Small intestine (tissue), 7 donors: ENCODE results near the gene LHFPL4. TPM values are rescaled to one million over a fixed set of nuclear protein-coding genes. Genes with fewer than 3 reads are reported as not detected.

Experiments used
- DNase-seq, 2 donors: peaks; one replicate each; pipeline versions ENCODE4 v3.0.0 to v3.0.0-alpha.2; 2013
- FAIRE-seq: peaks from 2 replicates; lab custom pipeline; 2012; peaks lifted over from hg19 to GRCh38; lab: Jason Lieb, UNC
- H3K27ac ChIP-seq, 3 donors: one replicate each; pipeline ENCODE4 v1.5.1; 2013; ENCODE audit warnings: low read length in 2 of 3, mild to moderate bottlenecking in 2 of 3, control low read depth in 1 of 3, inconsistent platforms in 1 of 3, low read depth in 1 of 3, moderate library complexity in 1 of 3
- H3K27me3 ChIP-seq, 3 donors: one replicate each; pipeline ENCODE4 v1.6.1; 2013; ENCODE audit warnings: low read length in 3 of 3, inconsistent platforms in 1 of 3; ENCODE audit not compliant: control insufficient read depth in 3 of 3, insufficient read depth in 3 of 3
- H3K36me3 ChIP-seq, 3 donors: one replicate each; pipeline ENCODE4 v1.6.1; 2013; ENCODE audit warnings: low read length in 3 of 3, inconsistent platforms in 1 of 3, low read depth in 1 of 3, mild to moderate bottlenecking in 1 of 3, moderate library complexity in 1 of 3; ENCODE audit not compliant: control insufficient read depth in 3 of 3, insufficient read depth in 2 of 3
- H3K4me1 ChIP-seq, 3 donors: one replicate each; pipeline ENCODE4 v1.6.1; 2013; ENCODE audit warnings: low read length in 2 of 3, inconsistent platforms in 1 of 3, low read depth in 1 of 3, mild to moderate bottlenecking in 1 of 3, moderate library complexity in 1 of 3; ENCODE audit not compliant: control insufficient read depth in 3 of 3, insufficient read depth in 2 of 3
- H3K4me3 ChIP-seq, 3 donors: one replicate each; pipeline ENCODE4 v1.5.1; 2013; ENCODE audit warnings: low read length in 3 of 3, control low read depth in 1 of 3, inconsistent platforms in 1 of 3, low read depth in 1 of 3, mild to moderate bottlenecking in 1 of 3, moderate library complexity in 1 of 3
- H3K9me3 ChIP-seq, 2 donors: one replicate each; pipeline ENCODE4 v1.6.1; 2013; ENCODE audit warnings: low read depth in 1 of 2, low read length in 1 of 2; ENCODE audit not compliant: control insufficient read depth in 2 of 2, insufficient read depth in 1 of 2
- WGBS, 3 donors: extraction: QIAGEN DNeasy Blood & Tissue Kit; methylation state at CpG; one replicate each; pipeline ENCODE4 v1.1.7; 2013; 5-methylcytosine and 5-hydroxymethylcytosine counted together
- polyA plus RNA-seq, 4 donors: library from polyadenylated mRNA; stranded (reverse) in 3 of 4; unstranded in 1 of 4; fragments of 200-250 nt in 3 of 4; fragments of 120-200 nt in 1 of 4; gene quantifications; one replicate each; pipeline versions ENCODE4 v1.2.1 to v1.2.3, GENCODE V29; 2013
- donor health status: healthy with polysubstance abuse.
- donor health status: control.
- donor health status: control.
- donor health status: Bipolar disorder and iron deficiency.
- donor health status: healthy.

LHFPL4 gene
- polyA plus RNA-seq, 4 donors = 0.22 to 1.2 (median 0.25) TPM; not detected in 1

DNA sequence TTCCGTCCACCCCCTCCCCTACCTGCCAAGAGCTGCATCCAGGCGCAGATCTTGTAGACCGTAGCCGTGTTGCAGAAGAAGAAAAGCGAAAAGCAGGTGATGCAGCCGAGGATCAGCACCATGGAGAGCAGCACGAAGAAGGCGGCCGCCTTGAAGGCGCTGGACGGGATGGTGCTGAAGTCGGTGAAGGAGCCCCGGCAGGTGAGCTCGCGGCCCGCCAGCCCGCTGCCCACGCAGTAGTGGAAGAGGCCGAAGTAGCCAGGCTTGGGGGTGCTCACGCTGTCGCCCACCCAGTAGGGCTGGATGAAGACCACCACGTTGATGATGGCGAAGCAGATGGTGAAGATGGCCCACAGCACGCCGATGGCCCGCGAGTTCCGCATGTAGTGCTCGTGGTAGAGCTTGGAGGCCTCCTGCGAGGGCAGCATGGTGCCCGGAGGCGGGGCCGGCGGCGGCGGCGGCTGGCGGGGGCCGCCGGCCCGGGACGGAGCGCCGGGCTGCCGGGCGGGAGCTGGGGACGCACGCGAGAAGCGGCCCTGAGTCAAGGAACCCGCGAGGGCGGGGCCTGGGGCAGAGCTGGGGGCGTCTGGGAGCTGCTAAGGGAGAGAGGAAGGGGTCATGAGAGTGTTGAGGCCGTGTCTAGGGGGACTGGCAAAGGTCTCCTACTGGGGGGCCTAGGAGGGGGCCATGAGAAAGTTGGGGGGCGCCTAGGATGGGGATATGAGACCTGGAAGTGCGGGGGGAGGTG is 1.2 kb downstream of the LHFPL4 start:
- Histone ChIP-seq H3K27me3 (peaks cover 5 to 30% (median 21%) of the 10 kb centered on the region in 3 donors), H3K27ac (no peak overlapping the region), H3K36me3 (no peaks in the 10 kb centered on the region), H3K9me3 (no peaks in the 10 kb centered on the region), H3K4me3 (no peak overlapping the region), H3K4me1 (no peaks in the 10 kb centered on the region)
- DNase-seq (peak; percentile 26 to 83), FAIRE-seq (no peak)
- 7 to 24% (median 17%) methylated on average over 48 to 57 of the region's 57 CpGs for WGBS, 3 donors

- WGBS, 3 donors = 83 to 86% (median 85%) methylated on average over 1 of the region's 1 CpG
- DNase-seq = no peak
- FAIRE-seq = no peak
- Histone ChIP-seq H3K9me3 (no peaks in the 10 kb centered on the region), H3K4me3 (no peak overlapping the region), H3K4me1 (no peaks in the 10 kb centered on the region), H3K36me3 (no peaks in the 10 kb centered on the region), H3K27me3 (peaks cover 5 to 30% (median 19%) of the 10 kb centered on the region in 3 donors), H3K27ac (no peak overlapping the region)
Measured at GRCh38 chr3:9550999-9551398, 2.6 kb downstream of the LHFPL4 start.

GRCh38 chr3:9549600-9549999 is 4.0 kb downstream of the LHFPL4 start:
- no peak overlapping the region for H3K4me3 ChIP-seq
- H3K27me3 ChIP-seq = peaks cover 5 to 24% (median 19%) of the 10 kb centered on the region in 3 donors
- FAIRE-seq = no peak
- no peak overlapping the region for H3K27ac ChIP-seq
- no peaks in the 10 kb centered on the region for H3K36me3 ChIP-seq
- 83 to 85% (median 83%) methylated on average over 2 of the region's 2 CpGs for WGBS, 3 donors
- no peaks in the 10 kb centered on the region for H3K9me3 ChIP-seq
- no peak for DNase-seq
- H3K4me1 ChIP-seq = no peaks in the 10 kb centered on the region

DNA sequence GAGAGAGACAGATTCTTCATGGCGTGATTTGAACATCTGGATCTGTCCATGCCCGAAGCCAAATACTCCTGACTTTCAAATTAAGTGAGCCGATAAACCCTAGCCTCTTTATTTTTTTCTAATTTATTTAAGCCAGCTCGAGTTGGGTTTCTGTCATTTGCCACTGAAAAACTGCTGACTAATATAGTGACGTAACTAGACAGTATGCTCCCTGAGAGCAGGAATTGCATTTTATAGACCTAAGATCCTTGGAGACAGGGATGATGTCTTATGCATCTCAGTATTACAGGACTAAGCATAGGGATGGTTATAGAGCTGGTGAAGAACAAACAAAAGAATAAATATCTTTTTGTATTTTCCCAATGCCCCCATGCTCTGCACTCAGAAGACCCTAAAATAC is 4.6 kb downstream of the LHFPL4 start:
- H3K36me3 ChIP-seq = no peaks in the 10 kb centered on the region
- H3K4me1 ChIP-seq = no peaks in the 10 kb centered on the region
- H3K9me3 ChIP-seq = no peaks in the 10 kb centered on the region
- H3K27me3 ChIP-seq = peaks cover 5 to 18% (median 16%) of the 10 kb centered on the region in 3 donors
- FAIRE-seq = no peak
- no peak overlapping the region for H3K4me3 ChIP-seq
- H3K27ac ChIP-seq = no peak overlapping the region
- DNase-seq = no peak
- WGBS, 3 donors = 85 to 89% (median 85%) methylated on average over 5 of the region's 5 CpGs

DNA sequence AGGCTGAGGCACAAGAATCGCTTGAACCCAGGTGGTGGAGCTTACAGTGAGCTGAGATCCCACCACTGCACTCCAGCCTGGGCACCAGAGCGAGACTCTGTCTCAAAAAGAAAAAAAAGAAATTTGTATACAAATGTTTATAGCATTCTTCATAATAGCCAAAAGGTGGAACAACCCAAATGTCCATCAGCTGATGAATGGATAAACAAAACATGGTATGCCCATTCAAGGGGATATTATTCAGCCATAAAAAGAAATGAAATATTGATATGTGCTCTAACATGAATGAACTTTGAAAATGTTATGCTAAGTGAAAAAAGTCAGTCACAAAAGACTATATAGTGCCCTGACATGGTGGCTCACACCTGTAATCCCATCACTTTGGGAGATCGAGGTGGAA is 11.4 kb downstream of the LHFPL4 start:
- Histone ChIP-seq H3K4me3 (no peak overlapping the region), H3K36me3 (no peaks in the 10 kb centered on the region), H3K9me3 (no peaks in the 10 kb centered on the region), H3K4me1 (no peaks in the 10 kb centered on the region), H3K27me3 (no peaks in the 10 kb centered on the region), H3K27ac (no peak overlapping the region)
- DNase-seq = no peak
- whole genome bisulfite sequencing, 3 donors = 85 to 92% (median 89%) methylated on average over 3 of the region's 3 CpGs
- no peak for FAIRE-seq

DNA sequence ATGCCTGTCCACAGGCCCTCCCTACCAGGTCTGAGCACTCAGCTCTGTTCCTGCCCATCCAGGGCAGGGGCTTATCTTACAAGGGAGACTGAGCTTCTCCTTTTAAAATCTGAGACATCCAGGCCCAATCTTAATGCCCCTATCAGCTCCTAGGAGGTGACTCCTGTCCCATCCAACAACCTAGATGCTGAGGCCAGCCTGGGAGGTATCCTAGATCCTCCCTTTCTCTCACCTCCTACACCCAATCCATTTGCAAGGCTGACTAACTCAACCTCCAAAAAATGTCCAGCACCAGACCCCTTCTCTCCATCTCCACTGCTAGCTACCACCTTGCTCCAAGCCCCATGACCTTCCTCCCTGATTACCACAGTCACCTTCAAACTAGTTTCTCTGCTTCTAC is 17.4 kb downstream of the LHFPL4 start:
- no peaks in the 10 kb centered on the region for H3K9me3 ChIP-seq
- DNase-seq (no peak), FAIRE-seq (no peak)
- H3K27ac ChIP-seq = no peak overlapping the region
- H3K27me3 ChIP-seq = peaks cover 0 to 8% (median 0%) of the 10 kb centered on the region in 3 donors
- no peak overlapping the region for H3K4me3 ChIP-seq
- no peaks in the 10 kb centered on the region for H3K4me1 ChIP-seq
- H3K36me3 ChIP-seq = no peaks in the 10 kb centered on the region

- Histone ChIP-seq H3K27ac (no peak overlapping the region), H3K36me3 (no peaks in the 10 kb centered on the region), H3K4me1 (no peaks in the 10 kb centered on the region), H3K4me3 (no peak overlapping the region), H3K27me3 (peaks cover 0 to 8% (median 0%) of the 10 kb centered on the region in 3 donors), H3K9me3 (no peaks in the 10 kb centered on the region)
- WGBS, 3 donors = 18 to 59% (median 54%) methylated on average over 3 of the region's 3 CpGs
- DNase-seq (no peak), FAIRE-seq (no peak)
Measured at GRCh38 chr3:9534429-9534828, 19.2 kb downstream of the LHFPL4 start.

DNA sequence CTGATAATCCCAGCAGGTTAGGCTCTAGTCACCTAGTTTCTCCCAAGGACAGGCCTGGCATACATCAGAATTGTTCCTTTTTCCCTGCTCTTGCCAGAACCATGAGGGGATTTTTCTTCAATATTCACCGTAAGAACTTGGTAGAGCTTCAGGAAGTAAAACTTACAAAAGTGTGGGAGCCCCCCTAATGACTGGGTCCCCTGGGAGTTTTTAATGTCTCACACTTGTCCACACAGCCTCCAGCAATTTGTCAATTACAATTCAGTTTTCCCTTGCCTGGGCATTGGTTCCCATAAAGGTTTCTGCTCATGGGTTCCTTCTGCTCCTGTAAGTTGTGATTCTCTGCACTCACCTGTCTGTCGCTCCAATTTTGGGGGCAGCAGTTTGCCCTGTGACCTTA is 28.5 kb downstream of the LHFPL4 start:
- FAIRE-seq = no peak
- Histone ChIP-seq H3K27me3 (no peaks in the 10 kb centered on the region), H3K9me3 (no peaks in the 10 kb centered on the region), H3K4me3 (no peak overlapping the region), H3K36me3 (no peaks in the 10 kb centered on the region), H3K27ac (no peak overlapping the region), H3K4me1 (no peaks in the 10 kb centered on the region)
- DNase-seq = no peak
- WGBS, 3 donors = 70 to 86% (median 83%) methylated on average over 2 of the region's 2 CpGs

DNA sequence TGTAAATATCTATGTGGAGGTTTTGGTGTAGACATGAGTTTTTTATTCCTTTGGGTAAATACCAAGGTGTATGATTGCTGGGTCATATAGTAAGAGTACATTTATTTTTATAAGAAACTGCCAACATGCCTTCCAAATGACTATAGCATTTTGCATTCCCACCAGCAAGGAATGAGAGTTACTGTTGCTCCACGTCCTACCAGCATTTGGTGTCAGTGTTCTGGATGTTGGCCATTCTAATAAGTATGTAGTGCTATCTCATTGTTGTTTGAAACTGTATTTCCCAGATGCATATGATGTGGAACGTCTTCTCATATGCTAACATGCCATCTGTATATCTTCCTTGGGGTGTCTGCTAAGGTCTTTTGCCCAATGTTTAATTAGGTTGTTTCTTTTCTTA is 38.7 kb downstream of the LHFPL4 start:
- no peak for DNase-seq
- H3K4me1 ChIP-seq = no peaks in the 10 kb centered on the region
- no peaks in the 10 kb centered on the region for H3K27me3 ChIP-seq
- no peaks in the 10 kb centered on the region for H3K9me3 ChIP-seq
- 54 to 64% (median 54%) methylated on average over 2 of the region's 2 CpGs for WGBS, 3 donors
- no peaks in the 10 kb centered on the region for H3K36me3 ChIP-seq
- H3K27ac ChIP-seq = no peak overlapping the region
- no peak for FAIRE-seq
- H3K4me3 ChIP-seq = no peak overlapping the region
